Measurements from ENCODE around the gene CFH. TPM values are rescaled to one million over a fixed set of nuclear protein-coding genes. Genes with fewer than 3 reads are reported as not detected.

CFH gene
- total RNA-seq, 1 donor: 164 TPM

DNA sequence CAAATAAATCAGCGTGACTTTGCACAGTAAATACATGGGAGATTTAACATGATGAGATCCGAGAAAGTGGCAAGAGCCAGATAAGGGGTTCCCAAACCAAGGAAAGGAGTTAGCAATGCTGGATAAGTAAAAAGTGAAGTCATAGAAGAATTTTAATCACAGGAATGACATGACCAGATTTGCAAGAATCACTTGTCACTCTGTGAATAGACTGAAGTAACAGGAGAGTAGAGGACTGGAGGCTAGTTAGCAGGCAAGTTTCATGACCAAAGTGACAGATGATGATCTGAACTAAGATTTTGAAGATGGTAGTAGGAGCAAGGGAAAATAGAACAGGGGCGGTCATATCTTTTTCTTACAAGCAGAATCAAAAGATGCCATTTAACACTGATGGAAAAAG lies 8.4 kb downstream of the CFH start:
- no peaks in the 10 kb centered on the region for H3K9me3 ChIP-seq (ENCODE audit: low read depth, low read length)
- DNase-seq (ENCODE audit: insufficient read length, low spot score, missing footprints): peak; percentile 3
- peak overlapping the region; percentile 80 for H3K4me2 ChIP-seq (ENCODE audit: insufficient read depth, low read length)
- no peak overlapping the region for H3K4me3 ChIP-seq (ENCODE audit: insufficient read depth, low read length)
- H3K79me2 ChIP-seq (ENCODE audit: insufficient read depth, low read length): peaks cover 15% of the 10 kb centered on the region
- H3K4me1 ChIP-seq (ENCODE audit: insufficient read depth, low read length): no peaks in the 10 kb centered on the region
- H3K27me3 ChIP-seq (ENCODE audit: insufficient read depth, low read length): no peaks in the 10 kb centered on the region
- no peaks in the 10 kb centered on the region for H3K36me3 ChIP-seq (ENCODE audit: insufficient read depth, low read length)
- no peak overlapping the region for H3K27ac ChIP-seq (ENCODE audit: low read depth, low read length)
- TF ChIP-seq, protein P1, sequence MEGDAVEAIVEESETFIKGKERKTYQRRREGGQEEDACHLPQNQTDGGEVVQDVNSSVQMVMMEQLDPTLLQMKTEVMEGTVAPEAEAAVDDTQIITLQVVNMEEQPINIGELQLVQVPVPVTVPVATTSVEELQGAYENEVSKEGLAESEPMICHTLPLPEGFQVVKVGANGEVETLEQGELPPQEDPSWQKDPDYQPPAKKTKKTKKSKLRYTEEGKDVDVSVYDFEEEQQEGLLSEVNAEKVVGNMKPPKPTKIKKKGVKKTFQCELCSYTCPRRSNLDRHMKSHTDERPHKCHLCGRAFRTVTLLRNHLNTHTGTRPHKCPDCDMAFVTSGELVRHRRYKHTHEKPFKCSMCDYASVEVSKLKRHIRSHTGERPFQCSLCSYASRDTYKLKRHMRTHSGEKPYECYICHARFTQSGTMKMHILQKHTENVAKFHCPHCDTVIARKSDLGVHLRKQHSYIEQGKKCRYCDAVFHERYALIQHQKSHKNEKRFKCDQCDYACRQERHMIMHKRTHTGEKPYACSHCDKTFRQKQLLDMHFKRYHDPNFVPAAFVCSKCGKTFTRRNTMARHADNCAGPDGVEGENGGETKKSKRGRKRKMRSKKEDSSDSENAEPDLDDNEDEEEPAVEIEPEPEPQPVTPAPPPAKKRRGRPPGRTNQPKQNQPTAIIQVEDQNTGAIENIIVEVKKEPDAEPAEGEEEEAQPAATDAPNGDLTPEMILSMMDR (IDR thresholded peaks at IDR 0.05; ENCODE audit: extremely low read depth, low read depth, low read length): no peak
- no peaks in the 10 kb centered on the region for H4K20me1 ChIP-seq (ENCODE audit: insufficient read depth, low read length)
- H2AFZ ChIP-seq (ENCODE audit: low read length): no peak overlapping the region

DNA sequence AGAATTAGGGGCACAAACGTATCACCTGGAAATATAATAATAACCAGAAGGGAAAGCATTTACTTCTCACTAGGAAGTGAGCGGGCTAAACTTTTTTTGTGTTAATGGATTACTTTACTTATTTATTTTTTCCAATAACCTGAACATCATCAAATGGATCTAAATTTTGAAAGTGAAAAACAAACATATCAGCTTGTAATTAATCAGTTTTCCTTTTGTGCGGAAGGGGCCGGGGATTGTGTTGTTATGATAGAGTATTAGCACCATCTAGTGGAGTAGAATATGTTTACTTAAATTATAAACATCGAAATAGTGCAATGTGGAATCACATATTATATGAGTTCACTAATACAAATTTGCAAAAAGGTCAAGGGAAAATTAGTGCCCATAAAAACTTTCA lies 9.0 kb downstream of the CFH start:
- TF ChIP-seq, protein P1 (IDR thresholded peaks at IDR 0.05; ENCODE audit: extremely low read depth, low read depth, low read length): peak; percentile 47

DNA sequence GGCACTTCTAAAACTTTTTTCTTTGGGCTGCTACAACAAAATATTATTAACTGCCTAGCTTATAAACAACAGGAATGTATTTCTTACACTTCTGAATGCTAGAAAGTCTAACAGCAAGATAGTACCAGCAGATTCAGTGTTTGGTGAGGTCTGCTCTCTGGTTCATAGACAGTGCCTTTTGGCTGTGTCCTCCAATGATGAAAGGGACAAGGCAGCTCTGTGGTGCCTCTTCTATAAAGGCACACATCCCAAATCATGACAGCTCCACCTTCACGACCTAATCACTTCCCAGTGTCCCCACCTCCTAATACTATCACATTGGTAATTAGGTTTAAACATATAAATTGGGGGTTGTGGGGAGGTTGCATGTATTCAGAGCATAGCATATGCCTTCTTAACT lies 9.5 kb downstream of the CFH start:
- no peak overlapping the region for H3K4me3 ChIP-seq (ENCODE audit: insufficient read depth, low read length)
- H3K4me2 ChIP-seq (ENCODE audit: insufficient read depth, low read length): no peak overlapping the region
- no peaks in the 10 kb centered on the region for H3K4me1 ChIP-seq (ENCODE audit: insufficient read depth, low read length)
- H3K9me3 ChIP-seq (ENCODE audit: low read depth, low read length): no peaks in the 10 kb centered on the region
- H3K27me3 ChIP-seq (ENCODE audit: insufficient read depth, low read length): no peaks in the 10 kb centered on the region
- no peak overlapping the region for H2AFZ ChIP-seq (ENCODE audit: low read length)
- no peak overlapping the region for H3K27ac ChIP-seq (ENCODE audit: low read depth, low read length)
- no peaks in the 10 kb centered on the region for H3K36me3 ChIP-seq (ENCODE audit: insufficient read depth, low read length)
- DNase-seq (ENCODE audit: insufficient read length, low spot score, missing footprints): no peak
- H3K79me2 ChIP-seq (ENCODE audit: insufficient read depth, low read length): peaks cover 11% of the 10 kb centered on the region
- no peaks in the 10 kb centered on the region for H4K20me1 ChIP-seq (ENCODE audit: insufficient read depth, low read length)
- TF ChIP-seq, protein P1 (IDR thresholded peaks at IDR 0.05; ENCODE audit: extremely low read depth, low read depth, low read length): no peak

More for the DNA sequence above, 9.0 kb downstream of the CFH start:
- Histone ChIP-seq H2AFZ (ENCODE audit: low read length) (peak overlapping the region; percentile 44), H3K4me3 (ENCODE audit: insufficient read depth, low read length) (peak overlapping the region; percentile 61), H3K27me3 (ENCODE audit: insufficient read depth, low read length) (no peaks in the 10 kb centered on the region), H4K20me1 (ENCODE audit: insufficient read depth, low read length) (no peaks in the 10 kb centered on the region), H3K4me2 (ENCODE audit: insufficient read depth, low read length) (peak overlapping the region; percentile 80), H3K36me3 (ENCODE audit: insufficient read depth, low read length) (no peaks in the 10 kb centered on the region), H3K4me1 (ENCODE audit: insufficient read depth, low read length) (no peaks in the 10 kb centered on the region), H3K27ac (ENCODE audit: low read depth, low read length) (no peak overlapping the region), H3K9me3 (ENCODE audit: low read depth, low read length) (no peaks in the 10 kb centered on the region), H3K79me2 (ENCODE audit: insufficient read depth, low read length) (peaks cover 12% of the 10 kb centered on the region)
- peak; percentile 14 for DNase-seq (ENCODE audit: insufficient read length, low spot score, missing footprints)

DNA sequence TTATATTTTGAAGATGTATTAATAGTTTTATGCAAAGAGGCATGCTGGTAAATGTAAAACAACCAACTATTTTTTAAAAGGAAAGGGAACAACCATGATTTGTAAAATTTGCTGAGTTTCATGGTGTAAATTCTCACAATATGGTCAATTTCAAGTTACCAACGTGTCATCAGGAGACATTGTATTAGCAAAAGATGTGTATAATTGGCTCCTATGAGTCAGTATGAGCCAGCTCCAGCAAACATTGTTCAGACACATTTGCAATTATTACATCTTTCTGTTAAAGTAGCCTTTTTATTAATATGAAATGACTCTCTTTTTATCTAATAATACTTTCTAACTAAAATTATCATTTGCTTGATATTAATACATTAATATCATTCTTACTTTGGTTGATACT lies 15.3 kb downstream of the CFH start:
- H3K36me3 ChIP-seq (ENCODE audit: insufficient read depth, low read length): no peaks in the 10 kb centered on the region
- TF ChIP-seq, protein P1 (IDR thresholded peaks at IDR 0.05; ENCODE audit: extremely low read depth, low read depth, low read length): no peak
- no peak overlapping the region for H3K4me2 ChIP-seq (ENCODE audit: insufficient read depth, low read length)
- H3K27me3 ChIP-seq (ENCODE audit: insufficient read depth, low read length): no peaks in the 10 kb centered on the region
- H3K27ac ChIP-seq (ENCODE audit: low read depth, low read length): no peak overlapping the region
- no peaks in the 10 kb centered on the region for H3K9me3 ChIP-seq (ENCODE audit: low read depth, low read length)
- H4K20me1 ChIP-seq (ENCODE audit: insufficient read depth, low read length): no peaks in the 10 kb centered on the region
- no peaks in the 10 kb centered on the region for H3K4me1 ChIP-seq (ENCODE audit: insufficient read depth, low read length)
- peaks cover 8% of the 10 kb centered on the region for H3K79me2 ChIP-seq (ENCODE audit: insufficient read depth, low read length)
- no peak overlapping the region for H3K4me3 ChIP-seq (ENCODE audit: insufficient read depth, low read length)
- no peak for DNase-seq (ENCODE audit: insufficient read length, low spot score, missing footprints)
- H2AFZ ChIP-seq (ENCODE audit: low read length): no peak overlapping the region
